ENCODE measurements around the gene STX17. TPM values are rescaled to one million over a fixed set of nuclear protein-coding genes. Genes with fewer than 3 reads are reported as not detected.

STX17 gene
- total and polyA plus RNA-seq, 2 experiments from 2014 or later: 17.6 to 26.7 TPM

GRCh38 chr9:100019541-100019940 is 113.1 kb downstream of the STX17 start:
- Histone ChIP-seq H3K36me3 (replicated peaks; ENCODE audit: insufficient read depth, low read depth) (no peaks in the 10 kb centered on the region), H2AFZ (no peak overlapping the region), H3K4me1 (ENCODE audit: insufficient read depth) (no peaks in the 10 kb centered on the region), H3K4me2 (no peak overlapping the region), H3K79me2 (no peaks in the 10 kb centered on the region), H3K9me2 (replicated peaks; ENCODE audit: insufficient read depth) (no peaks in the 10 kb centered on the region), H3K9me3 (ENCODE audit: low read depth) (no peaks in the 10 kb centered on the region), H3K27me3 (no peaks in the 10 kb centered on the region), H3K27ac (no peak overlapping the region), H4K20me1 (ENCODE audit: insufficient read depth, poor library complexity, severe bottlenecking) (no peaks in the 10 kb centered on the region), H3K4me3 (no peak overlapping the region)
- no peak for DNase-seq (ENCODE audit: low spot score)
- 97% methylated on average over 1 of the region's 1 CpG for WGBS (ENCODE audit: low lambda C conversion rate, missing lambda C conversion rate)
- TF ChIP-seq EZH2phosphoT487 (IDR thresholded peaks at IDR 0.05; ENCODE audit: low read depth, severe bottlenecking, unreplicated experiment): no peak
- TF ChIP-seq EZH2 (IDR thresholded peaks at IDR 0.05; ENCODE audit: borderline replicate concordance): no peak
- no peak for TF ChIP-seq CTCF (IDR thresholded peaks at IDR 0.05; ENCODE audit: poor library complexity)

Other genes starting within 250 kb of the STX17 start
- 2.2 and 2.4 TPM in 2 replicates for gene NR4A3, start 84.8 kb upstream of the STX17 start, total RNA-seq
- 2.9 and 6.1 TPM in 2 replicates for gene NR4A3, start 84.8 kb upstream of the STX17 start, polyA plus RNA-seq
- gene ERP44, start 192.3 kb downstream of the STX17 start, total RNA-seq: 34.3 and 40.6 TPM in 2 replicates
- gene ERP44, start 192.3 kb downstream of the STX17 start, polyA plus RNA-seq: 50.5 and 52.1 TPM in 2 replicates
- gene INVS, start 192.6 kb downstream of the STX17 start, total RNA-seq: 26.5 and 30.9 TPM in 2 replicates
- gene INVS, start 192.6 kb downstream of the STX17 start, polyA plus RNA-seq: 8.7 and 10.1 TPM in 2 replicates